GM12878 (cell line): ENCODE data around the gene LRP1B. TPM values are rescaled to one million over a fixed set of nuclear protein-coding genes. Genes with fewer than 3 reads are reported as not detected.

Experiments
- BCL11A ChIP-seq: IDR thresholded peaks from 2 replicates; pipeline ENCODE4 v1.6.1; 2011; ENCODE audit warnings: low read depth, low read length
- CHD4 ChIP-seq: fragments of 200-600 bp; sonication (generic); IDR thresholded peaks from 2 replicates; pipeline ENCODE4 v1.6.1; 2016; ENCODE audit warnings: mild to moderate bottlenecking
- EZH2 ChIP-seq: IDR thresholded peaks from 2 replicates; pipeline ENCODE4 v1.6.1; 2012; ENCODE audit warnings: low read depth, mild to moderate bottlenecking, control low read depth, inconsistent platforms, low read length, borderline replicate concordance; ENCODE audit not compliant: control insufficient read depth
- HCFC1 ChIP-seq: fragments of 150-350 bp; IDR thresholded peaks from 2 replicates; pipeline ENCODE4 v1.6.1; 2014; ENCODE audit warnings: low read length
- IKZF1 ChIP-seq: fragments of 450-650 bp; conservative IDR thresholded peaks from 2 replicates; pipeline ENCODE4 v1.6.1; 2017; ENCODE audit warnings: antibody characterized with exemption, mild to moderate bottlenecking
- KLF5 ChIP-seq: fragments of 450-650 bp; IDR thresholded peaks from 2 replicates; pipeline ENCODE4 v1.6.1; 2014; ENCODE audit warnings: mild to moderate bottlenecking; ENCODE audit not compliant: partially characterized antibody
- MXI1 ChIP-seq: fragments of 150-350 bp; IDR thresholded peaks from 2 replicates; pipeline ENCODE4 v1.6.1; 2011; ENCODE audit warnings: low read depth, mild to moderate bottlenecking, inconsistent platforms, low read length, improper control_type of control experiment
- NFIC ChIP-seq: IDR thresholded peaks from 2 replicates; pipeline ENCODE4 v1.6.1; 2012; ENCODE audit warnings: low read depth, mild to moderate bottlenecking, inconsistent platforms, low read length, moderate library complexity
- PAX5 ChIP-seq: IDR thresholded peaks from 2 replicates; pipeline ENCODE4 v1.6.1; 2011; ENCODE audit warnings: low read depth, low read length, borderline replicate concordance
- RUNX3 ChIP-seq: IDR thresholded peaks from 2 replicates; pipeline ENCODE4 v1.6.1; 2012; ENCODE audit warnings: low read length, inconsistent platforms
- STAT1 ChIP-seq: fragments of 450-650 bp; conservative IDR thresholded peaks from 2 replicates; pipeline ENCODE4 v1.6.1; 2014; ENCODE audit warnings: antibody characterized with exemption, mild to moderate bottlenecking
- ZNF592 ChIP-seq: fragments of 450-650 bp; IDR thresholded peaks from 2 replicates; pipeline ENCODE4 v1.6.1; 2017; ENCODE audit warnings: mild to moderate bottlenecking, moderate library complexity
- polyA plus RNA-seq, 11 experiments: library from polyadenylated mRNA; depleted of rRNA in 4 of 11; unstranded in 6 of 11; stranded (reverse) in 5 of 11; fragments of >200 nt; fragmentation: Nextera tagmentation in 4 of 11; fragmentation: Illumina TruSeq in 1 of 11; extraction: Ambion mirVana in 4 of 11; extraction: Trizol in 1 of 11; gene quantifications; 1 replicate in 1 of 11; 2 replicates in 10 of 11; pipeline versions ENCODE4 v1.2.1 to v1.2.3, GENCODE V29; 2011 to 2016; ENCODE audit warnings: inconsistent platforms in 2 of 11, missing spikeins in 2 of 11, low read depth in 1 of 11
- total RNA-seq, 4 experiments: library from RNA; depleted of rRNA in 3 of 4; stranded (reverse); fragments of >200 nt in 3 of 4; fragmentation: Illumina TruSeq in 1 of 4; extraction: Trizol in 1 of 4; gene quantifications; 2 replicates each; pipeline versions ENCODE4 v1.2.1 to v1.2.3, GENCODE V29; 2013 to 2021
- TF ChIP-seq, protein P1 (sequence below): fragments of 450-650 bp; IDR thresholded peaks from 2 replicates; pipeline ENCODE4 v1.6.1; 2016; ENCODE audit warnings: mild to moderate bottlenecking
- TF ChIP-seq, protein P2 (sequence below): fragments of 450-650 bp; IDR thresholded peaks from 2 replicates; pipeline ENCODE4 v1.6.1; 2017; ENCODE audit warnings: mild to moderate bottlenecking, low read depth, inconsistent platforms; ENCODE audit not compliant: poor library complexity, severe bottlenecking

LRP1B gene
- total and polyA plus RNA-seq, 10 of the 15 experiments (the other 5 are each of a cell fraction or from before 2014, with no cell fraction given): under 0.01 to 0.06 (median 0.03) TPM; not detected in 5

- TF ChIP-seq, protein P1, sequence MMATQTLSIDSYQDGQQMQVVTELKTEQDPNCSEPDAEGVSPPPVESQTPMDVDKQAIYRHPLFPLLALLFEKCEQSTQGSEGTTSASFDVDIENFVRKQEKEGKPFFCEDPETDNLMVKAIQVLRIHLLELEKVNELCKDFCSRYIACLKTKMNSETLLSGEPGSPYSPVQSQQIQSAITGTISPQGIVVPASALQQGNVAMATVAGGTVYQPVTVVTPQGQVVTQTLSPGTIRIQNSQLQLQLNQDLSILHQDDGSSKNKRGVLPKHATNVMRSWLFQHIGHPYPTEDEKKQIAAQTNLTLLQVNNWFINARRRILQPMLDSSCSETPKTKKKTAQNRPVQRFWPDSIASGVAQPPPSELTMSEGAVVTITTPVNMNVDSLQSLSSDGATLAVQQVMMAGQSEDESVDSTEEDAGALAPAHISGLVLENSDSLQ: no peak
- TF ChIP-seq MXI1: no peak
- no peak for TF ChIP-seq EZH2
- no peak for TF ChIP-seq IKZF1
- TF ChIP-seq BCL11A: no peak
- no peak for TF ChIP-seq NFIC
- no peak for TF ChIP-seq PAX5
- TF ChIP-seq RUNX3: no peak
- TF ChIP-seq CHD4: no peak
- TF ChIP-seq ZNF592: no peak
- TF ChIP-seq HCFC1: no peak
- TF ChIP-seq, protein P2, sequence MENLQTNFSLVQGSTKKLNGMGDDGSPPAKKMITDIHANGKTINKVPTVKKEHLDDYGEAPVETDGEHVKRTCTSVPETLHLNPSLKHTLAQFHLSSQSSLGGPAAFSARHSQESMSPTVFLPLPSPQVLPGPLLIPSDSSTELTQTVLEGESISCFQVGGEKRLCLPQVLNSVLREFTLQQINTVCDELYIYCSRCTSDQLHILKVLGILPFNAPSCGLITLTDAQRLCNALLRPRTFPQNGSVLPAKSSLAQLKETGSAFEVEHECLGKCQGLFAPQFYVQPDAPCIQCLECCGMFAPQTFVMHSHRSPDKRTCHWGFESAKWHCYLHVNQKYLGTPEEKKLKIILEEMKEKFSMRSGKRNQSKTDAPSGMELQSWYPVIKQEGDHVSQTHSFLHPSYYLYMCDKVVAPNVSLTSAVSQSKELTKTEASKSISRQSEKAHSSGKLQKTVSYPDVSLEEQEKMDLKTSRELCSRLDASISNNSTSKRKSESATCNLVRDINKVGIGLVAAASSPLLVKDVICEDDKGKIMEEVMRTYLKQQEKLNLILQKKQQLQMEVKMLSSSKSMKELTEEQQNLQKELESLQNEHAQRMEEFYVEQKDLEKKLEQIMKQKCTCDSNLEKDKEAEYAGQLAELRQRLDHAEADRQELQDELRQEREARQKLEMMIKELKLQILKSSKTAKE: no peak
- TF ChIP-seq KLF5: no peak
- no peak for TF ChIP-seq STAT1
These were observed 738.2 kb downstream of the LRP1B start (continued) for GRCh38 chr2:141392517-141393213.
